Mammary epithelial cell (primary cell): ENCODE results near the gene FAM118B.

Source experiments
- CTCF ChIP-seq, 2 donors: IDR thresholded peaks in 1 of 2; conservative IDR thresholded peaks in 1 of 2; 2 replicates each; pipeline ENCODE4 v1.5.1; 2011 to 2012; ENCODE audit warnings: inconsistent platforms in 2 of 2, low read length in 2 of 2, mild to moderate bottlenecking in 2 of 2, control low read depth in 1 of 2, low read depth in 1 of 2; ENCODE audit not compliant: insufficient read depth in 1 of 2; ENCODE audit errors: extremely low read depth in 1 of 2
- EZH2 ChIP-seq: IDR thresholded peaks from 2 replicates; pipeline ENCODE4 v1.6.1; 2012; ENCODE audit warnings: low read length, inconsistent platforms, borderline replicate concordance

- TF ChIP-seq CTCF (conservative IDR thresholded peaks at IDR 0.05 in 1 of 2, IDR thresholded peaks at IDR 0.05 in 1 of 2; ENCODE audit: extremely low read depth in 1 of 2, insufficient read depth in 1 of 2, low read depth in 1 of 2, low read length in 2 of 2) (no peak), EZH2 (no peak)
Observed at GRCh38 chr11:126165311-126165720, 46.3 kb upstream of the FAM118B start.
